Esophagus mucosa (tissue), 1 donor: Measurements from ENCODE around the gene CPED1. TPM values are rescaled to one million over a fixed set of nuclear protein-coding genes. Genes with fewer than 3 reads are reported as not detected.
A peak's percentile ranks its signal among the peaks of the same experiment; 100 is the strongest.
"Not testable (repeated sequence)": the region's sequence is repeated elsewhere in the genome, so short reads cannot be mapped to it uniquely, and the experiment has no call there.

ENCODE experiments used
- ATAC-seq: fragments of 200-7000 bp; cut with Tn5 transposase; one replicate; pipeline ENCODE4 v1.9.1; 2020
- total RNA-seq: library from RNA; stranded (reverse); gene quantifications from one replicate; pipeline ENCODE4 v1.2.4, GENCODE V29; 2023
- donor health status: DM: yes; HTN: yes; CAD: no.

The CPED1 gene
- total RNA-seq, 1 donor from 2014 or later = 0.76 TPM

DNA sequence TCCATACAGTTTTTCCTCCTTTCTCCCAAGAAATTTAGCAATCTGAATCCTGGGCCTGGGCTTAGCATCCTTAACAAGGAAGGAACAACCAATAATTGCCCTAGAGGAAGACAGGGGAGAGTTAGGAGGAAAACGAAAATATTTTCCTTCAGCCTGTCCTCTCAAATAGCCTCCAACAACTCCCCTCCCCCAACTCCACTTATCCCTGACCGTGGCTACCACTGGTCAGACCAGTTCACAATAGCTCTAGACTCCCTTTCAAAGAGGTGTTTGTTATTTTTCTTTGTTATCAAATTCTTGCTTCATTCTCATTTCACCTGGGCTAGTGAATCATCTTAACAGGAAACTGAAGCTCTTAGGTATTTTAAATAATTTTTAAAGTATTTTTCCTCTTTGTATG is 114.1 kb downstream of the CPED1 start:
- no peak for ATAC-seq

DNA sequence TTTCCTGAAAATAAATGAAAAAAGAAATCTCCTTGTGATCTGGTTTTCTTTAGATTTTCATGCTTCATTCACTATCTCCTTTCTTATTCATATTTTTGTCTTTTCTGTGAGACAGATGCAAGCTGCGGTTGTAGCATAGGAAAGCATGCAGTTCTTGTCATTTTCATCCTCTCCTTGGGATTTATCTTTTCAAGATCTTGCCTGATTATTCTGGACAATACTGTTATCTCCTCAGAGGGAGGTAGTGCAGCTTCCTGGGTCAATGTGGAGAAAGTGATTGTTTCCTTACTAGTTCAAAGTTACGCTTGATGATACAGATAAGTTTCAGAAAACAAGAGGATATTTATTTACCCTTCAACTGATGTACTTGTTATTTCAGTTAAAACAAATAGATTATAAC is 114.6 kb downstream of the CPED1 start:
- ATAC-seq = no peak

- ATAC-seq = no peak
These were observed 115.1 kb downstream of the CPED1 start for GRCh38 chr7:121103579-121103978.

- ATAC-seq = no peak
These were observed 116.8 kb downstream of the CPED1 start for GRCh38 chr7:121105262-121105661.

DNA sequence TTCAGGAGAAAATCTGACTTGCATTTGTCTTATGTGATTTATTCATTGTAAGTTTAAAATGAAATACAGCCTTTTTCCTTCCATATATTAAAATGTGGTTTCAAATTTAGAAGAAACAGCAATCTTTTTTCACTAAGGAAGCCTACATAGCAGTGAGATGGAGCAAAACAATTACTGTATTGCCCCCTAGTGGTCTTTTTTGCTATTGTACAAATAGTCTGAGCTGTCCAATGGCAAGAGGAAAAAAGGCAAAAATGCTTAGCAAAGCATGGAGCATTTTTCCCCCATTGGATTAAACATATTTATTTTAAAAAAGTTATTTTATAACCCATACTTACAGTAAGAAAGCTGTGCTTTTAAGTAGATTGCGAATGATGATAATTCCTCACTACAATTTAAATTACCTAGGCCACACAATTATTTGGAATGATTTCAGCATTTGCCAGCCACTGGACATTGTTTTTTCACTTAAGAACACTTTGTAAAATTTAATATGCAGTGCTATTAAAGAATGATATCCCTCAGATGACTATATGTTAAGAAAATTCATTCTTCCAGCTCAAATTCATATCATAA is 119.5 kb downstream of the CPED1 start:
- ATAC-seq = peak; percentile 69

GRCh38 chr7:121109145-121109544 is 120.6 kb downstream of the CPED1 start:
- ATAC-seq = no peak

GRCh38 chr7:121113288-121113687 is 124.8 kb downstream of the CPED1 start:
- no peak for ATAC-seq

GRCh38 chr7:121116396-121116795 is 127.9 kb downstream of the CPED1 start:
- ATAC-seq = no peak

- ATAC-seq = no peak
These were observed 130.5 kb downstream of the CPED1 start for GRCh38 chr7:121119047-121119446.

DNA sequence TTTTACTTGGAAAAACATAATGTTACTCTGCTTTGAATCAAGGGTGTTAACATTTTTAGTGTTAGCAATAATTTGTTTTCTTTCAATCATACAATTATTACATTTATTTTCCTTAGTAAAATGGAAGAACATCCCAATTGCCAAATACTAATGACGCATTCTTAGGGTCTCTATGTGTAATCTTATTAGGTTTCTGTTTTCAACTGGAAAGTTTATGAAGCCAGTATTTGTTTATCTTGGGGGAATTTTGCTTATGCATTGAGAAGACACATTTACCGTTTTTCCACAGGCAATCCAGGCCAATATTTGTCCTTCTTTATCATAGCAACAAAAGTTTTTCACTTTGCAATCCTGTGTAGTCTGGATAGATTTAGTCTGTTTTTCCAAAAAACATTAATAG is 134.5 kb downstream of the CPED1 start:
- ATAC-seq = no peak

- ATAC-seq = not testable (repeated sequence)
These were observed 136.9 kb downstream of the CPED1 start for GRCh38 chr7:121125454-121125853.

DNA sequence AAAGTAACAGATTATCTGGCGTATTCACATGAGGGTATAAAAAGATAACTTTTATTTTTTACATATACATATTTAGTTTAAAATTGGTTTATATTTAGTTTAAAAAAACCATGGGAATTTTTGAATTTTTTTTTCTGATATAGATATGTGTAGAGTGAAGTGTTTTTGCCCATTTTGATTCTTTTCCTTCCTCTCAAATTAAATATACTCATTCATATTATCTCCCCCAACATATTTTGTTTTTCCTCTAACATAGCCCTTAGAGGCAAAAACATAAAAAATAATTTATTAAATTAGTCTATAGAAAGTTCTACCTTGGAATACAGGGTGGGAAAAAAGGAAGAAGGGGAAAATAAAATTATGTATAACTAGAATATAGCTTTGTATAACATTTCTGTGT is 137.7 kb downstream of the CPED1 start:
- no peak for ATAC-seq

- no peak for ATAC-seq
These were observed 138.5 kb downstream of the CPED1 start for GRCh38 chr7:121126801-121127534.

- no peak for ATAC-seq
These were observed 144.4 kb downstream of the CPED1 start for GRCh38 chr7:121132940-121133339.

DNA sequence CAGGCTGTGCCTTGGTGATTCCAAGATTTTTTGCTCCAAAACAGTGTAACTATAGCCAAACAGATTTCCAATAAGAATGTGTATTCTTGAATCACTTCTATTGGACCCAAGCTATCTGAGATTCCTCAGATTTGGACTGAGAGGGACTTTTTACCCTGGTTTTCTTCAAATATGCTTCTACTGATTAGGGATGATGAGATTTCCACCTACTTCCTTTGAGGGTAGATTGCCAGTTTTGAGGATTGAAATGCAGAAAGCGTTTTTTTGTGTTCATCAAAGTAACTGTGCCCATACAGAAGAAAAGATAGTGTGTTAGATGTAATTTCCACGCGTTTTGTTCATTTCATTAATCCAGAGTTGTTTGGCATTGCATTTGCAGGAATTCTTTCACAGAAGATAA is 144.9 kb downstream of the CPED1 start:
- ATAC-seq = no peak

DNA sequence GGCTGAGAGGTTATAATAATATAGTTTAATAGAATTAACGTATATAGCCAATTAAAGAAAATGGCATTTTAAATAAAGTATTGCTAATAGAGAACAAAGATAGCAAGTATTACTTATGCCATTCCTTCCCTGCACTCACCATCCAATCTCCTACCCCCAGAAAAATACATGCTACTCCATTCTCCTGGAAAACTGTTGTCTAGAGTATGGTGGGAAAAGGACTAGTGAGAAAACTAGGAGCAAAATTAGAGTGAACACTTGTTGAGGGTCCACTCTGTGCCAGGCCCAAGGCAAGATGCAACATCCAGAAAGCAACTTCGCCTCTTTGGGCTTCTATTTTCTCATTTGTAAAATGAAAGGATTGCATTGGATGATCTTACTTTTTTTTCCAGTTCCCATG is 149.1 kb downstream of the CPED1 start:
- ATAC-seq = no peak

DNA sequence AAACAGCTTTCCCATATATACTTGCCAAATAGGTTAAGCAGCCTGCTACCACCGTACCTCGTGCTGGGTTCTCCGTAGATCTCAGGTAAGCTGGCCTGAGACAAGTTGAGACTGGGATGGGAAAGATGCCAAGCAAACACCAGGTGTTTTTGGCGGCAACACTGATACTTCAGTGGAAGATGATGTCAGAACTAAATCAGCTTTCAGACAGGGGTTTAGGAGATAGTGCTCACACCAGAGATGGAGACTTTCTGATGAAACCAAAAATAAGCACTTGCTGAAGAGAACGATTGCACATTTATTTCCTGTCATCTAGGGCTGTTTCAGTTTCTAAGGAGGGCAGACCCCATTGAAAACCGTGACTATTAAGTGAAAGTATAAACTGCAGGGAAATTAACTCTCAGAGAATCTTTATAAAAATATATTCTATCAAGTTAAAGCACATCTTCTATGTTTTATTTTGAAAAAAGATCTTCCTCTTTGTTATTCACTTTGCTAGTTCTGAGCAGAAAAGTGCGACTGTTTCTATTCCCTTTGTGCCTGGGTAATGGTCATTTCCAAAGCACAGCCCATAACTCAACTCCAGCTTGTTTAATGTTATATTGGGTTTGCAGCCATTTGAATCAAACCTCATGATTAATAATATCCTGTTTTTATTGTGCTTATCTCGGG is 149.9 kb downstream of the CPED1 start:
- ATAC-seq = peak; percentile 47

- ATAC-seq = no peak
These were observed 150.9 kb downstream of the CPED1 start for GRCh38 chr7:121139427-121139826.

GRCh38 chr7:121140790-121141189 is 152.3 kb downstream of the CPED1 start:
- ATAC-seq = no peak

GRCh38 chr7:121151774-121152221 is 163.3 kb downstream of the CPED1 start:
- ATAC-seq = no peak

DNA sequence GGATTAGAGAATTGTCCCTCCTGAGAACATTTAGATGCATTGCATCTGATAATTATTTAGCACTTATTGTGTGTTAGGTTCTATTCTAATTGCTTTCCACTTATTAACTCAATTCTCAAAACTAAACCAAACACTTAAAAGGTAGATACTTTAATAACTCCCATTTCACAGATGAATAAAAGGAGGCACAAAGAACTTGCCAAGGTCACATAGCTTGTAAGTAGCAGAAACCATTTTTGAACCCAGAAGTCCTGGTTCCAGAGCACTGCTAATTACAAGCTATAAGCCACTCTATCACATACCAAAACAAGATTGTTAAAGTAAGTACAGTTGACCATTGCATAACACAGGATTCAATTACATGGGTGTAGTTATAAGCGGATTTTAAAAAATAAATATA is 164.9 kb downstream of the CPED1 start:
- no peak for ATAC-seq

GRCh38 chr7:121153995-121154394 is 165.5 kb downstream of the CPED1 start:
- ATAC-seq = no peak

DNA sequence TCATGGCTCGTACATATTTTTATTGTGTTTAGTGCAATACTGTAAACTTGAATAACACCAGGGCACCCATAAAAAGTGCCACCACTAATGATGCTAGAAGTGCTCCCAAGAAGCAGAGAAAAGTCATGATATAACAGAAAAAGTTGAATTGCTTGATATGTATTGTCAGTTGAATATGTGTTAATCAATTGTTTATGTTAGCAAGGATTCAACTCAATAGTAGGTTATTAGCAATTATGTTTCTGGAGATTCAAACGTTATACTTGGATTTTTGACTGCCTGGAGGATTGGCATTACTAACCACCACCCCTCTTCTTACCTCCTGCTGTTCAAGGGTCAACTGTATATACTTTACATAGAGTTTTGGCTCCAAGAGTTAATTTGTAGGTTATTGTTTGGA is 168.3 kb downstream of the CPED1 start:
- ATAC-seq = no peak

DNA sequence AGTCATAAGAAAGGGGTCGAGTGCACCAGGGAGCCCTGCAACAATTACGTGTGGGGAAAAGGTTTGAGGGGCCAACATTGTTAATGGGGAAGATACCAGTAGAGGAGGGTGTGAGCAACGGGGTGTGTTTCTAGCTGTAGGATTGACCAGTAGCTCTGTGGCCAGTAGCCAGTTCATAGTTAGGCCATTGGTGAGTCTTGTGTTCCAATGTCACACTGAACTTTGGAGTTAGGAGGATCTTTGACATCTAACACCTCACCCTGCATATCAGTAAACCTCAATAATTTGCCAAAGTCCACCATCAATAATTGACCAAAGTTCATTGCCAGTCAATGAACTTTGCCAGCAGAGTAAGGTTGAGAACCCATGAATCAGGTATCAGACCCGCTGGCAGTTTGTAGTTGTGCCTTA is 168.8 kb downstream of the CPED1 start:
- ATAC-seq = no peak
